CD4-positive, alpha-beta T cell treated with Interleukin-12 subunit alpha and Interleukin-12 subunit beta, for 1 hour (primary cell): Measurements from ENCODE around the gene FAM83G.
"Not testable (repeated sequence)": the region's sequence is repeated elsewhere in the genome, so short reads cannot be mapped to it uniquely, and the experiment has no call there.

Experiments
- DNase-seq: peaks from one replicate; pipeline ENCODE4 v3.0.0-alpha.2; 2020

FAM83G gene

DNA sequence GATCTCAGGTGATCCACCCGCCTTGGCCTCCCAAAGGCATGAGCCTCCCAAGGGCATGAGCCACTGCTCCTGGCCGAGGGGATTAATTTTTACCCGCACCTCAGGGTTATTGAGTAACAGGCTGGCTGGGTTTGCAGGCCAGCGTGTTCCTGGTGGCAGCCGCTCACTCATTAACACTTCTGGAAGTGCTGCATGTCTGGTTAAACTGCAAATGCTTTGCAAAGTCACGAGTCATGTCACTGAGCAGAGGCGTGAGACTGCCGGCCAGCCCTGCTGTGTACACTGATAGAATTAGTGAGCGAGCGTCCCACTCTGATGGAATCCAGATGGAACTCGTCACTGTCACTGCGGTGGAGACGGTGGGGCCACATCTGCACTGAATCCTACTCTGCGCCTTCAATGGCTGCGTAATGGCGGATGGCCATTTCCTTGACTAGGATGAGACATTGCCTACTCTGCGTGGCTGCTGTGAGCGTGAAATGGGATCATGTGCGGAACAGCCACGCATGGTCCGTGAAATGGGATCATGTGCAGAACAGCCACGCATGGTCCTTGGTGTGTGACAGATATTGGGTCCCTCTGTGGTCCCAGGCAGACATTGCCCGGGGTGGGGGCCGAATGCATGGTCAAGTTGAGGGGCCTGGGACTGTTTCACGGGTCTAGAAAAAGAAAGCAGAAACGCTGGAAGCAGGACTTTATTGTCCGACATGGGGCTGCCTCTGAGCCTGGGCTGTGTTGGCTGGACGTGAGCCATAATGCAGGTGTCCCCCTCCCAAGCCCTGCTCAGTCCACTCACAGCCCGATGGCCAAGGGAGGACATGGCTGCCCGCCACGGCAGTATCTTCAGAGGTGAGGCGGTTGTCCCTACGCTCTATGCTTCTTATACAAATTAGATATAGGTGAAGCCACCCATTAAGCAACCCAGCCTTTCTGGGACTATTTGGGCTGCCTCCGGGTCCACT lies 53.3 kb downstream of the FAM83G start:
- no peak for DNase-seq

DNA sequence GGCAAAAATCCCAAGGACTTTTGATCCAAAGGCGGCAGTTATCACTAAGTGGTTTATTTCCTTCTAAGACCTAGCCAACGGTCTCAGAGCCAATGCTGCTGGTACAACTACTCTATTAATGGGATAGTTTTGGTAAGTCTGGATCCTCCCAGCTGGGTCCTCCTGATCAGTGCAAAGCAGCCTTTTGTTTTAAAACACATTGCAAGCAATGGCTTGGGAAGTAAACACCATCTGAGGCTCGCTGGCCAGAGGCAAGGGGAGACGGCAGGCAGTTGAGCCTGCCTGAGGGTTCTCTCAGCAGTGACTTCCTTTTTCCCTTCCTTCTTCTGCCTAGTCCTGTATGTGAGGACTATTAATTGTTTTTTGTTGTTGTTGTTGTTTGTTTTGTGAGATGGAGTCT lies 54.2 kb downstream of the FAM83G start:
- DNase-seq: no peak

DNA sequence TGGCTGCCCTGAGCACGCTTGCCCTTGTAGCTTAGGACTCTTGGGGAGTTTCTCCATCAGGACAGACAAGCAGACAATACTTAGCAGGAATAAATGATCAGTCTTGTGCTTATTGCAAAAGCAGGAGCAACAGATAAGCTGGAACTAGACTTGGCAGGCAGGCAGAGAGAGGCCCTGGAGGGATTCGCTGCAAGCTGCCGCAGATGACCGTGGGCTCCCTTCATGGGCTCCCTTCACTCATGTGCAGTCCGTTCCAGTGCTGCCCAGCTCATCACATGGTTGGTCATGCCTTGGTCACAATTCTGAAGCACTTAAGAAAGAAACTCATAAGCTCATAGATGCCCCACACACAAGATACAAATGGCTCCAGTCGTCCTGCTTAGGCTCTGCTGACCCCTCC lies 55.0 kb downstream of the FAM83G start:
- DNase-seq: no peak

DNA sequence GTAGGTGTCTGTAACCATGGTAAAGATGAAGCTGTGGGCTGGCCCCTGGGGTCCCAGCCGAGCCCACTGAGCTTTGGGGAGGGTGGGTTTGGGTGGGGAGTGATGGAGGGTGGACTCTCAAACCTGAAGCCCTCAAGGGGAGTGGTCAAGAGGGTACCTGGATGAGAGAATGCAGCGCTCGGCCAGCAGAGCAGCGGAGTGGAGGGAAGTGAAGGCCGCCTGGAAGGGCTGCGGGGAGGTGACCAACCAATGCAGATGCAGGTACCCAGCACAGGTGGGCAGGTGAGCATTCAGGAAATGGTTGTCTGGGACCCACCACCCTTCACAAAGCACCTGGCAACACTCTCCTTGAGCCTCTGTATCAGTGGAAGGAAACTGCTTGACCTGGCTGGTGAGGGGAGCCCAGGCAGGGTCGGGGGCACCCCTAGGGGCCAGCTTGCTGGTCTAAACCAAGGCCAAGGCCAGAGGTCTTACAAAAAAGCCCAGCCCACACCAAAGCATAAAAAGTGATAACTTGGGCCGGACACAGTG lies 56.0 kb downstream of the FAM83G start:
- no peak for DNase-seq

DNA sequence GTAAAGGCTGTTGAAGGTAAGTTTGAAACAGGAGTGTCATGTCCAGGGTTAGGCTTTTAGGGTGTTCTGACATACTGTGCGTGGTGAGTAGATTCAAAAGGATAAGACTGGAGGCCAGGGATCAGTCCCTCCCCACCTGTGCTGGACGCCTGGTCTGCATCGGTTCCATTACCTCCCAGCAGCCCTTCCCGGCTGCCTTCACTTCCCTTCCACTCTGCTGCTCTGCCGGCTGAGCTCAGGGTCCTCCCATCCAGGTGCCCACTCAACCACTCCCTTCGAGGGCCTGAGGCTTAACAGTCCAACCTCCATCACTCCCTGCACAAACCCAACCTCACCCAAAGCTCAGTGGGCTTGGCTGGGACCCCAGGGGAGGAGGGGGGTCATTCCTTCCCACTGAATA lies 56.7 kb downstream of the FAM83G start:
- DNase-seq: no peak

DNA sequence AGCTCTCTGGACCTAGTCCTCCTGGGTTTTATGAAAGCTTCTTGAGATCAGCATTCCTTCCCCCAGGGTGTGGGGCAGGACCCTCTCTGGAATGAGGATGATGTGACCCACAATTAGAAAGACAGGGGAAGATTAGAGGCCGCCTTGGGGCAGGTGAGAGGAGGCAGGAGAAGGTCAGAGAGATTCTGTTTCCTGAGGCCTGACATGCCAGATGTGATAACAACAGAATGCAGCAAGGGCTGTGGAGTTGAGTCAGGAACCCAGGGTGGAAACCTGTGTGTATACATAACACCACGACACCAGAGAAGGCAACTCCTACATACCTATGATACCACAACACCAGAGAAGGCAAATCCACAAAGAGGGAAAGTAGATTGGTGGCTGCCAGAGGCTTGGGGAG lies 58.0 kb downstream of the FAM83G start:
- DNase-seq: no peak

DNA sequence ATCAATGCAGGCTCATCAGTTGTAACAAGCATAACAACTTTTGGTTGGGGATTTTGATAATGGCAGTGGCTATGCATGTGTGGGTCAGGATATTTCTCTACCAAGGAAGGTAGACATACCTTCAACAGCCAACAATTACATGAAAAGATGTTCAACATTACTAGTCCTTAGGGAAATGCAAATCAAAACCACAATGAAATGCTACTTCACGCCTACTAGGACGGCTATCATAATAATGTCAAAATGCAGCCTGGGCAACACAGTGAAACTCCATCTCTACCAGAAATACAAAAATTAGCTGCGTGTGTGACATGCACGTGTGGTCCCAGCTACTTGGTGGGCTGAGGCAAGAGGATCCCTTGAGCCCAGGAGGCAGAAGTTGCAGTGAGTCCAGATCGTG lies 59.9 kb downstream of the FAM83G start:
- DNase-seq: no peak

DNA sequence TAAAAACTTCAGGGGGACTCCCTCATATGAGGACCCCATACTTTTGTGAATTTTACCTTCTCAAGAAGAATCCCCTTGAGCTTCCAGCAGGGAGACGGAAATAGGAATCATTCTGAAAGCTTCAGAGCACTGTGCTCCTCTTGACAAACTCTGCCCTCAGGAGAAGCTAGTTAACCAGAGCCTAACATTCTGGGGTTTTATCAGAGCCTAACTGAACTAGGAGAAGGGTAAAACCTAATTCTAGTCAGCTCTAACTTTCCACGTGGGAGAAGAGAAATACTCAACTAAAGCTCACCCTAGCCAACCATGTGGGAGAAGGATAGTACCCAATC lies 65.9 kb downstream of the FAM83G start:
- no peak for DNase-seq

DNA sequence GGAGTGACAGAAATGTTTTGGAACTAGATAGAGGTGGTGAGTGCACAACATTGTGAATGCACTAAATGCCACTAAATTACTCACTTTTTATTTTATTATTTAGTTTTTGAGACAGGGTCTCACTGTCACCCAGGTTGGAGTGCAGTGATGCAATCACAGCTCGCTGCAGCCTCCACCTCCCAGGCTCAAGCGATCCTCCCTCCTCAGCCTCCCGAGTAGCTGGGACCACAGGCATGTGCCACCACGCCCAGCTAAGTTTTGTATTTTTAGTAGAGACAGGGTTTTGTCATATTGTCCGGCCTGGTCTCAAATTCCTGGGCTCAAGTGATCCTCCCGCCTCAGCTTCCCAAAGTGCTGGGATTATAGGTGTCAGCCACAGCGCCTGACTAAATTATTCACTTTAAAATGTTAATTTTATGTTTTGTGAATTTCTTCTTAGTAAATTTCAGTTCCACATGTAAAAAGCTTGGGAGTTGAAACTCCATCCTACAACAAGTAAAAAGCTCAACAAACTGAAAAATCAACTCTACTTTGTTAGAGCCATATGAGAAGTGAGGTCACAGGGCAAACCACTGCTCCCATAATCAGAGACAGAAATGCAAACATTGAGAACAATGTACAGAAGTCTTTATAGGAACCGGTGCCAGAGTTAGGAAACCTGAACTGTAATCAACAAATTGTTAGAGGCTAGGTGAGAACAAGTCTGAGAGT lies 66.4 kb downstream of the FAM83G start:
- no peak for DNase-seq

DNA sequence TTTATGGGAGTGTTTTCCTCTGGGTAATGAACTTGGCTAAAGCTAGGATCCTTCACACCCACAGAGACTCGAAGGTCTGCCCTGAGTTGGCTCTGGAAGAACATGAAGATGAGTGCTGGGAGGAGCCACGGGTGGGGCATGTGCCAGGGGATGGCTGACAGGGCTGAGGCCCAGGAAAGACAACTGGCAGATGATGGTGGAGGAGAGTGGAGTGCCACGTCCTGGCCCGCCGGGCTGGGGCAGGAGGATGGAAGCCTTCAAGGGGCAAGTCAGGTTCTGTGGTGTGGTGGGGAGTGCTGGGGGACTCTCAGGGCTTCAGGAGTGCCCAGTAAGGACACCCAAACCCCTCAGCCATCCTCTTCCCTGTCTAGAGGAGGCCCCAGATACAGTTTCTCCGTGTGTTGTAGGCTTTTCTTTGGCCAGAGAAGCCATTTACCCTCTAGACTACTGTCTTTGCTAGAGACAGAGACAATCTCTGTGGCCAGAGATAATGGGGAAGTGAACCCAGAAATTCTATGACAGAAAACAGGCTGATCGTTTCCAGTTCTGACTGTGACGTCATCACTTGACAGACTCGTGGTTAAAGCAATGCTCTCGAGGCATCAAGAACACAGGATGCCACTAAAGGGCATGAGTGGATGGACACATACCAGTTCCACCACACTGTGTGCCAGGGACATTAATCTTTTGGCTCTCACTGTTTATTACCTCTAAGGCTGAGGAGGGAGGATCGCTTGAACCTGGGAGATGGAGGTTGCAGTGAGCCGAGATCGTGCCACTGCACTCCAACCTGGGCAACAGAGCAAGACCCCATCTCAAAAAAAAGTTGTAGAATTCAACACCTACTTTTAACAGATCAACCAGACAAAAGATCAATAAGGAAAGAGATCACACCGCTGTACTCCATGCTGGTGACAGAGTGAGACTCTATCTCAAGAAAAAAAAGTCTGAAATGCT lies 71.2 kb downstream of the FAM83G start:
- DNase-seq: no peak

DNA sequence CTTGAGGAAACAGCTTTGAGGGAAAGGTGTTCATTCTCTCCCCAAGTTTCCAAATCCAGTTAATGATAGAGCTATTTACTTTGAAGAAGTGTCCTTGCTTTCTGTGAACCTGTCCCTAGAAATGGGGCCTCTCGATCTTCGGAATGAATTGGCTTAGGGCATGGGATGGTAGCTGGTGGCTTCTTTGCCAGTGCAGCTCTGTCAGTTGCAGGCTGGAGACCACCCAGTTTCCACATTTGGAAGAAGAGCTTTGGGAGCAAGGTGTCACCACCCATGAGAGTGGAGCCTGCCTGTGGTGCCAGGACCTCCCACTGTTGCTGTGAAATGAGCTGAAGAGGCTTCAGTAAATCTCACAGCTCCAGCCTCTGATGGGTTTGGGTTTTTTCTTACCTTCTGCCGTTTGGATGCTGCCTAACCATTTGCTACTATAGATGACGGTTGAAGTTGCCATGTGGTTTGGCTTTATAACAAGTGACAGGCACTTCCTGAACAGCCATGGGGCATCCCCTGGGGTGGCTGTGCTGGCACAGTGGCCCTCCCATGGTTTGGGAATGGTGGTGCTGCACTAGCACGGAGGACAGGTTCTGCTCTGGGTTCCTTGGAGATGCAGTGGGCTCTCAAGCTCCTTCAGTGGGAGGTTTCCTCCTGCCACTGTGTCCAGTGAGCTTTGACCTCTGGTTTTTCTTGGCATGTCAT lies 72.1 kb downstream of the FAM83G start:
- DNase-seq: peak; percentile 12

DNA sequence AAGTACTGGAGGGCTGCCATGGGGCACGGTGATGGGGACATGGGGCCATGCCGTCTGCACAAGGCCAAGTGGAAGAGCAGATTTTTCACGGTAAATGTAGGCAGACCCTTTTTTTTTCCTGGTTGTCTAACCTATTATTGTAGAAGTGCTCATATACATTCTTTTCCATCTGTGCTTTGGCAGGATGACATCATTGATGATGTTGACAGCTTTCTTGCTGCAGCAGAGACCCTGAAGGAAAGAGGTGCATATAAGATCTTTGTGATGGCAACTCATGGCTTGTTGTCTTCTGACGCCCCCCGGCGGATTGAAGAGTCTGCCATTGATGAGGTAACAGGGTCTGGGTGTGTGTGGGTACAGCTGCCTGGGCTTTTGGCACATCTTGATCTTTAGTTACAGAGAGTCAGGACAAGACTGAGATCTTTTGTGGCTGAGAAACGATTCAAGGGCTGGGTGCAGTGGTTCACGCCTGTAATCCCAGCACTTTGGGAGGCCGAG lies 75.9 kb downstream of the FAM83G start:
- DNase-seq: no peak

DNA sequence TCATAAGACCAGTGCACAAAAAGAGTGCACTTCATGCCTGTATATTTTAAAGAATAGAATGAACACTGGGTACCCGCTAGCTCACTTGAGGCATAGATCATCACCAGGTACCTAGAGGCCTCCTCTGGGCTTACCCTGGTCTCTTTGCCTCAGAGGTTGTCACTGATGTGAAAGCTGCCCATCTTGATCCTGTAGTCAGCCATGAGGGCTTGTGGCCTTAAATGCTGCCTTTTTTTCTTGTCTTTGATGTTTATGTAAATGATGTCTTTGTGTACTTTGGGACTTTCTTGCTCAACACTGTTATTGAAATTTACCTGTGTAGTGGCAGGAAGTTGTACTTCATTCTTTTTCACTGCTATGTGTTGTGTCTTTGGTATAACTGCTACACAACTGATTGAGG lies 79.4 kb downstream of the FAM83G start:
- DNase-seq: peak; percentile 16

DNA sequence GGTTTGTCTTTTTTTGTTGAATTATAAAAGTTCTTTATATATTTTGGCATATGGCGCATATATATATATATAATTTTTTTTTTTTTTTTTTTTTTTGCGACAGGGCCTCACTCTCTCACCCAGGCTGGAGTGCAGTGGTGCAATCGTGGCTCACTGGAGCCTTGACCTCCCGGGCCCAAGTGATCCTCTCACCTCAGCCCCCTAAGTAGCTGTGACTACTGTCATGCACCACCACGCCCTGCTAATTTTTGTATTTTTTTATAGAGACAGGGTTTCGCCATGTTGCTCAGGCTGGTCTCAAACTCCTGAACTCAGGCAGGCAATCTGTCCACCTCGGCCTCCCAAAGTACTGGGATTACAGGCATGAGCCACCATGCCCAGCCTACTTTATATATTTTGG lies 82.0 kb downstream of the FAM83G start:
- not testable (repeated sequence) for DNase-seq

DNA sequence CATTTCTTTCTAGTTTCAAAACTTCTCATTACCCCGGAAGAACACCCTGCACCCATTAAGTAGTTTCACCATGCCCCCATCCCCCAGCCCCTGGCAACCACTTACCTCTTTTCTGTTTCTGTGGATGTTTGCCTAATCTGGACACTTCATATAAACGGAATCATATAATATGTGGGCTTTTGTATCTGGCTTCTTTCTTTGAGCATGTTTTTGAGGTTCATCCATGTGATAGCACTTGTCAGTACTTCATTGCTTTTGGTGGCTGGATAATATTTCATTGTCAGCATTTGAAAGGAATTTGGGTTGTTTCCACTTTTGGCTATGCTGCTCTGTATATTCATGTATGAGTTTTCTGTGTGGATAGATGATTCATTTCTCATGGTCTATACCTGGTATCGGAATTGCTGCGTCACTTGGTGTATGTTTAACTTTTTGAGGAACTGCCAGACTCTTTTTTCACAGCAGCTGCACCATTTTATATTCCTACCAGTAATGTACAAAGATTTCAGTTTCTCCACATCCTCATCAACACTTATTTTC lies 82.6 kb downstream of the FAM83G start:
- DNase-seq: no peak

DNA sequence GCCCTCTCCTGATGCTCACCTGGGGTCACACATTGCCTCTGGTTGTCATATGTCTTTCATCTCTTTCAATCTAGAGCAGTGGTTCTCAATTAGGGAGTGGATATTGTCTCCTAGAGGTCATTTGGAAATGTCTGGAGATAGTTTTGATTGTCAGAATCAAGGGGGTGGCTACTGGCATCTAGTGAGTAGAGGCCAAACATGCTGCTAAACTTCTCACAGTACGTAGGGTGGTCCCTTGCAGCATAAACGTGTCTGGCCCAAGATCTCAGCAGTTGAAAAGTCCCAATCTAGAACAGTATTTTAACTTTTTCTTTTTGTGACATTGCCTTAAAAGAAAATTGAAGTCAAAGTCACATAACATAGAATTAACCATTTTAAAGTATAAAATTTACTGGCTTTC lies 83.1 kb downstream of the FAM83G start:
- DNase-seq: no peak

DNA sequence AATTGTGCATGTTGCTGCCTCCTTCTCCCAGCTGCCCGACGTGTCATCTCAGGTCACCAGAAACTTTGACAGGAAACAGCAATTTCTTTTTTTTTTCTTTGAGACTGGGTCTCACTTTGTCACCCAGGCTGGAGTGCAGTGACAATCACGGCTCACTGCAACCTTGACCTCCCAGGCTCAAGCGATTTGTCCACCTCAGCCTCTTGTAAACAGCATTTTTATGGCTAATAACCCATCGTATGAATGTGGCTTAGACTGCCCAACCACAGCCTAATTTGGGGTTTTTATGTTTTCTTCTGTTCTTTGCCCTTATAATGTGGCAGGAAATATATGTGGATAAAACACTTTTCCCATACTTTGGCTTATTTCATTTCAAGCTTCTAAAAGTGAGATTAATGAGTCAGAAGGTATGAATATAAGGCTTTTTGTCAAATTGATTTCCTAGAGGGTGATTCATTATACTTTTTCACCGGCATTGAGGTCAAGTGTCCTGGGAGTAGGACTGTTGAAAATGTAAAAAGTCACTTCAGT lies 83.6 kb downstream of the FAM83G start:
- DNase-seq: peak; percentile 18

DNA sequence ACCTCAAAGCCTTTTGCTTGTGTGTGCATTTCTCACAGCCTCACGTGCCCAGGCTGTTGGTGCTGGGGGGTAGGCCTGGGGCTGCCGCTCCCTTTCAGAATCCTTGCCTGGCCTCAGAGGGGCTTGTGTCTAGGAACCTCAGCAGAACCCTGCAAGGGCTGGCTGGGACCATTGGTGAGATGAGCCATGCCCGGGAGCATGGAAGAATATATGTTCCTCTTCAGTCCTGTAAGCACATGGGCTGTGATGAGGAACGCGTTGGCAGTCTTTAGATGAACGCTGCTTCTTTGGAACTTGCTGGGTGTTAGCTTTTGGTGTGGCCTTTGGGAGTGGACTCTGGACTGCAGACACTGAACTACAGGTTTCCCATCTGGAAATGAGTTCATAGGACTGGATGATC lies 84.6 kb downstream of the FAM83G start:
- no peak for DNase-seq
